HCT116 (cell line): Measurements from ENCODE around the gene TBC1D1. TPM values are rescaled to one million over a fixed set of nuclear protein-coding genes. Genes with fewer than 3 reads are reported as not detected.

Experiments
- ATAC-seq: fragments of 200-7000 bp; cut with Tn5 transposase; 2 replicates; pipeline ENCODE4 v1.9.1; 2020; ENCODE audit warnings: mild to moderate bottlenecking, moderate library complexity
- BruUV-seq: library from RNA; stranded (reverse); fragments of 400-500 nt; replicated peaks from 2 replicates; lab custom pipeline; 2021; lab: Mats Ljungman, UMichigan
- CTCF ChIA-PET: fragments of 300-600 bp; sonication (Branson Sonifier 250); formaldehyde crosslinking; loops from one replicate; lab custom pipeline; 2021; ENCODE audit warnings: antibody characterized with exemption; lab: Charles Lee
- POLR2A ChIA-PET: fragments of 300-600, 350-600 bp; sonication (Branson Sonifier 250); formaldehyde crosslinking; loops from one replicate; lab custom pipeline; 2021; ENCODE audit warnings: antibody characterized with exemption; lab: Charles Lee
- RAD21 ChIA-PET, 2 experiments: fragments of 300-600 bp; sonication (Branson Sonifier 250); formaldehyde crosslinking; loops; one replicate each; lab custom pipeline; 2023; ENCODE audit warnings: low total read pairs in 2 of 2; ENCODE audit not compliant: uncharacterized antibody in 2 of 2, unreplicated experiment in 2 of 2, low non-redundant PET in 1 of 2; lab: Charles Lee
- DNase-seq: peaks from one replicate; pipeline ENCODE4 v3.0.0-alpha.2; 2010; ENCODE audit warnings: low read depth, low spot score
- H2AFZ ChIP-seq: fragments of 200-600 bp; shearing (Covaris generic), sonication (generic); 2 replicates; pipeline ENCODE4 v1.6.1; 2017; ENCODE audit warnings: low read depth, mixed run types, mixed read lengths, antibody characterized with exemption, low read length; ENCODE audit not compliant: poor library complexity, severe bottlenecking
- H3K27ac ChIP-seq: 2 replicates; pipeline ENCODE4 v1.5.1; 2012; ENCODE audit warnings: low read depth, low read length
- H3K27me3 ChIP-seq: fragments of 200-600 bp; sonication (generic); 2 replicates; pipeline ENCODE4 v1.6.1; 2016; ENCODE audit warnings: mixed run types, low read length, mixed read lengths; ENCODE audit not compliant: insufficient read depth
- H3K36me3 ChIP-seq, 2 experiments: fragments of 200-500 bp in 1 of 2; fragments of 200-600 bp in 1 of 2; sonication (Bioruptor generic) in 1 of 2; sonication (generic) in 1 of 2; 2 replicates each; pipeline versions ENCODE4 v1.5.1 to v1.6.1; 2014 to 2016; ENCODE audit warnings: low read length in 2 of 2, inconsistent platforms in 1 of 2, mixed read lengths in 1 of 2, mixed run types in 1 of 2; ENCODE audit not compliant: insufficient read depth in 2 of 2, control insufficient read depth in 1 of 2
- H3K4me1 ChIP-seq, 2 experiments: fragments of 200-600 bp in 1 of 2; sonication (generic) in 1 of 2; 2 replicates each; pipeline versions ENCODE4 v1.5.1 to v1.6.1; 2012 to 2017; ENCODE audit warnings: low read length in 2 of 2, inconsistent platforms in 1 of 2, mild to moderate bottlenecking in 1 of 2, mixed read lengths in 1 of 2, mixed run types in 1 of 2, moderate library complexity in 1 of 2; ENCODE audit not compliant: insufficient read depth in 2 of 2, control insufficient read depth in 1 of 2
- H3K4me2 ChIP-seq: fragments of 200-600 bp; sonication (generic); 2 replicates; pipeline ENCODE4 v1.6.1; 2017; ENCODE audit warnings: mixed run types, low read length, mixed read lengths
- H3K4me3 ChIP-seq, 2 experiments: fragments of 200-600 bp in 1 of 2; sonication (generic) in 1 of 2; replicated peaks in 1 of 2; 2 replicates each; pipeline ENCODE4 v1.5.1; 2011 to 2016; ENCODE audit warnings: low read length in 2 of 2, control low read depth in 1 of 2, low read depth in 1 of 2, mild to moderate bottlenecking in 1 of 2, mixed read lengths in 1 of 2, mixed run types in 1 of 2
- H3K79me2 ChIP-seq: fragments of 200-600 bp; sonication (generic); 2 replicates; pipeline ENCODE4 v1.6.1; 2017; ENCODE audit warnings: mild to moderate bottlenecking, mixed run types, low read length, moderate library complexity, mixed read lengths; ENCODE audit not compliant: insufficient read depth
- H3K9ac ChIP-seq: fragments of 200-600 bp; sonication (generic); 2 replicates; pipeline ENCODE4 v1.6.1; 2016; ENCODE audit warnings: low read length, mixed read lengths
- H3K9me2 ChIP-seq: fragments of 200-600 bp; sonication (generic), shearing (Covaris generic); 2 replicates; pipeline ENCODE4 v1.6.1; 2017; ENCODE audit warnings: mixed run types, mild to moderate bottlenecking, moderate library complexity; ENCODE audit not compliant: insufficient read depth
- H3K9me3 ChIP-seq, 2 experiments: fragments of 200-500 bp in 1 of 2; fragments of 200-600 bp in 1 of 2; sonication (Bioruptor generic) in 1 of 2; sonication (generic) in 1 of 2; 2 replicates each; pipeline ENCODE4 v1.6.1; 2014 to 2017; ENCODE audit warnings: low read length in 2 of 2, mixed read lengths in 2 of 2, inconsistent platforms in 1 of 2, low read depth in 1 of 2, mild to moderate bottlenecking in 1 of 2, mixed run types in 1 of 2, moderate library complexity in 1 of 2; ENCODE audit not compliant: control insufficient read depth in 1 of 2, insufficient read depth in 1 of 2
- H4K20me1 ChIP-seq: fragments of 200-600 bp; sonication (generic), shearing (Covaris generic); 2 replicates; pipeline ENCODE4 v1.6.1; 2017; ENCODE audit warnings: mixed run types, mild to moderate bottlenecking, moderate library complexity; ENCODE audit not compliant: insufficient read depth
- ATF3 ChIP-seq: IDR thresholded peaks from 2 replicates; pipeline ENCODE4 v1.6.1; 2012
- CTCF ChIP-seq, 3 experiments: fragments of 200-600 bp in 1 of 3; sonication (generic) in 1 of 3; IDR thresholded peaks in 2 of 3; conservative IDR thresholded peaks in 1 of 3; 2 replicates each; pipeline ENCODE4 v1.5.1; 2012 to 2017; ENCODE audit warnings: low read depth in 2 of 3, low read length in 2 of 3, antibody characterized with exemption in 1 of 3, borderline replicate concordance in 1 of 3, control low read depth in 1 of 3, mild to moderate bottlenecking in 1 of 3, mixed read lengths in 1 of 3, mixed run types in 1 of 3, moderate library complexity in 1 of 3; ENCODE audit not compliant: insufficient read depth in 1 of 3
- EGR1 ChIP-seq: IDR thresholded peaks from 2 replicates; pipeline ENCODE4 v1.6.1; 2012; ENCODE audit warnings: low read depth
- EZH2phosphoT487 ChIP-seq: fragments of 200-600 bp; IDR thresholded peaks from 2 replicates; pipeline ENCODE4 v1.6.1; 2018; ENCODE audit warnings: antibody characterized with exemption, borderline replicate concordance
- FOSL1 ChIP-seq: IDR thresholded peaks from 2 replicates; pipeline ENCODE4 v1.6.1; 2012; ENCODE audit warnings: low read depth
- RAD21 ChIP-seq: IDR thresholded peaks from 2 replicates; pipeline ENCODE4 v1.6.1; 2012; ENCODE audit warnings: low read depth, mild to moderate bottlenecking
- REST ChIP-seq: IDR thresholded peaks from 2 replicates; pipeline ENCODE4 v1.6.1; 2012; ENCODE audit warnings: low read depth
- SRF ChIP-seq: IDR thresholded peaks from 2 replicates; pipeline ENCODE4 v1.6.1; 2012; ENCODE audit warnings: low read depth
- TCF7L2 ChIP-seq: IDR thresholded peaks from 2 replicates; pipeline ENCODE4 v1.7.0; 2011; ENCODE audit warnings: borderline replicate concordance, inconsistent platforms; ENCODE audit not compliant: insufficient read depth, insufficient read length; ENCODE audit errors: extremely low read depth
- YY1 ChIP-seq: IDR thresholded peaks from 2 replicates; pipeline ENCODE4 v1.6.1; 2011; ENCODE audit warnings: low read length, low read depth, moderate library complexity, mild to moderate bottlenecking; ENCODE audit not compliant: insufficient replicate concordance; ENCODE audit errors: extremely low read depth
- ZFX ChIP-seq: fragments of 450-650 bp; IDR thresholded peaks from 2 replicates; pipeline ENCODE4 v1.6.1; 2017
- intact Hi-C: fragments of 100-400 bp; cut with micrococcal nuclease; formaldehyde crosslinking; loops from 2 replicates; pipeline ENCODE4 v1.10.0; 2022
- total RNA-seq: library from RNA; stranded (reverse); gene quantifications from one replicate; pipeline ENCODE4 v1.2.1, GENCODE V29; 2021; ENCODE audit not compliant: unreplicated experiment

Gene TBC1D1
- total RNA-seq, 1 experiment from 2014 or later: 82.7 TPM

GRCh38 chr4:38178392-38178995, 287.6 kb downstream of the TBC1D1 start:
- no peak overlapping the region for H3K9ac ChIP-seq

More at GRCh38 chr4:38178392-38178995, 287.6 kb downstream of the TBC1D1 start:
- DNase-seq (no peak), ATAC-seq (no peak)
- no TSS peak for BruUV-seq
- Histone ChIP-seq H3K4me2 (no peak overlapping the region), H2AFZ (no peak overlapping the region), H3K9me3 (no peaks in the 10 kb centered on the region), H4K20me1 (no peaks in the 10 kb centered on the region), H3K27ac (no peak overlapping the region), H3K36me3 (no peaks in the 10 kb centered on the region), H3K9me2 (no peaks in the 10 kb centered on the region), H3K4me1 (peaks cover 15 to 28% of the 10 kb centered on the region in 2 experiments), H3K4me3 (no peak overlapping the region), H3K27me3 (no peaks in the 10 kb centered on the region), H3K79me2 (no peaks in the 10 kb centered on the region)
- POLR2A ChIA-PET: interaction anchor here (0.9 to 2.3 kb wide), 2 partner anchors 145 to 513 kb away, joined by 3 to 10 read pairs; no protein-coding TSS in a partner anchor
- RAD21 ChIA-PET: interaction anchor here in 1 of 2 experiments (0.7 kb wide), 1 partner anchor 133 kb away, joined by 3 read pairs; no protein-coding TSS in a partner anchor
- CTCF ChIA-PET: interaction anchor here (0.9 to 4.5 kb wide), 7 partner anchors 9 to 682 kb away, joined by 3 to 93 read pairs (median 3); no protein-coding TSS in a partner anchor
- TF ChIP-seq EZH2phosphoT487 (no peak), ATF3 (no peak), CTCF (IDR thresholded peaks at IDR 0.05 in 2 of 3, conservative IDR thresholded peaks at IDR 0.05 in 1 of 3; ENCODE audit: borderline replicate concordance in 1 of 3, insufficient read depth in 1 of 3, low read depth in 2 of 3, low read length in 2 of 3) (no peak), YY1 (no peak), SRF (no peak), REST (no peak), FOSL1 (no peak), RAD21 (no peak), TCF7L2 (no peak), ZFX (no peak), EGR1 (no peak)
- intact Hi-C loops: no loop called here
